Dedifferentiated amniotic fluid mesenchymal stem cell (primary cell): ENCODE data around the gene DNASE2.

ENCODE experiments used
- DNase-seq: peaks from one replicate; pipeline ENCODE4 v3.0.0-alpha.2; 2016; ENCODE audit errors: extremely low spot score

The DNASE2 gene

GRCh38 chr19:12833738-12834565 lies 47.3 kb downstream of the DNASE2 start:
- no peak for DNase-seq

DNA sequence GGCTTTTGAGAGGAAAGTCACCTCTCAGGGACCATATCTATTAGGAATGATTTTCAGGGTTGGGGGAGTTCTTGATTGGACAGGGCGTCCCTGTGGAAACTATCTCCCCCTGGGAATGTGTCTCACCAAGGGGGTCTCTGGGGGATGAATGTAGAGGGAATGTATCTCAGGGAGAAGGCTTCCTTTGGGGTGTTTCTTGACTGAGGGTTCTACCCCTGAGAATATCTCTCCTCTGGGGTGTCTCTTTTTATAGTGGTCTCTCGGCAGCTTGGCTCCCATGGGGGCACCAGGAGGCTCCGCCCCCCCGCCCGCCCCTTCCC lies 47.9 kb downstream of the DNASE2 start:
- DNase-seq, result no peak

GRCh38 chr19:12828494-12828893 lies 52.8 kb downstream of the DNASE2 start:
- no peak for DNase-seq

- no peak for DNase-seq
Measured at GRCh38 chr19:12825254-12826131, 55.8 kb downstream of the DNASE2 start.
